HG03025 (cell line): Measurements from ENCODE around the gene CLEC16A.

ENCODE experiments used
- ATAC-seq: cut with Tn5 transposase; IDR thresholded peaks from one replicate; pipeline ENCODE4 v1.9.1; 2021; ENCODE audit warnings: mild to moderate bottlenecking, moderate library complexity; ENCODE audit not compliant: unreplicated experiment, low FRiP score

Gene CLEC16A

DNA sequence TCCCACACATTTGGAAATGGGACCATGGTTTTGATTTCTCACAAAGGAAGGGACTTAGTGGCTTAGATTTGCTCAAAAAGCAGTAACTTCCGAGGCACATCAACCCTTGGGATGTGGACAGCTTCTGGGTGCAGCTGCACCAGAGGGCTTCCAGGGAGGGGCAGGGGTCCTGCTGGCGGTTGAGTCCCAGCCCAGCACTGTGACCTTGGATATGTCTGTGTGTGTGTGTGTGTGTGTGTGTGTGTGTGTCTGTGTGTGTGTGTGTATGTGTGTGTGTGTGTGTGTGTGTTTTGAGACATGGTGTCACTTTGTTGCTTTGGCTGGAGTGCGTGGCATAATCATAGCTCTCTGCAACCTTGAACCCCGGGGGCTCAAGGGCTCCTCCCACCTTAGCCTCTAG lies 130.8 kb downstream of the CLEC16A start:
- ATAC-seq, result no peak

DNA sequence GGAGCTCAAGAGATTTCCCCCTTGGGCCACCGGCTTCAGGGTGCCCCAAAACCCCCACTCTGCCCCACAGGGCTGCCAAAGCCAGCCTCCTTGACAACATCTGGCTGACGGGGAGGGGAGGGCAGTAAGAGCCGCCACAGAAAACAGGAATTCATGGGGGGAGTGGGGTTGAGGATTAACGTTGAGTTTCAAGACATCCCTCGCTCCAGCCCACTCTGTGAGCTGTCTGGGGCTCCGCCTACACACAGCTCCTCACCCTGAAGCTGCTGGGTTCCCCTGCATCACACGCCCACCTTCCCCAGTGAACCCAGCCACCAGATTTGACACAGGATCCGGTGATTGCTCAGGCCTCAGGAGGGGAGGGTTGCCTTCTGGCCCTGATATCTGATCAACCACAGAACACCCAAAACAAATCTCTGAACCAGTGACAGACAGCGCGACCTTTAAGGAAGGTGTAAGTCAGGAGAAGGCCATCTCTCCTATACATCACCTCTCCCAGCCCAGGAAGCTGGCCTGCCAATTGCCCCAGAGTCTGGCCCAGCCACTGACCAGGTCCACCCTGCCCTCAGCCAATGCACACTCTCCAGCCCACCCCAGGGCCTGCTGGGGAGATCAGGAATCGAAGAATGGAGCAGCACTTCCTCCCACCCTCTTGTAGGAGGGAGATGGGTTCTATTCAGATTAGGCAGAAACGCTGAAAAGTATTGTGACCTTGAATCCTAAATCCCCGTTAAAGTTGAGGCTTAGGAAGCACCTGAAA lies 132.1 kb downstream of the CLEC16A start:
- peak; percentile 41 for ATAC-seq

DNA sequence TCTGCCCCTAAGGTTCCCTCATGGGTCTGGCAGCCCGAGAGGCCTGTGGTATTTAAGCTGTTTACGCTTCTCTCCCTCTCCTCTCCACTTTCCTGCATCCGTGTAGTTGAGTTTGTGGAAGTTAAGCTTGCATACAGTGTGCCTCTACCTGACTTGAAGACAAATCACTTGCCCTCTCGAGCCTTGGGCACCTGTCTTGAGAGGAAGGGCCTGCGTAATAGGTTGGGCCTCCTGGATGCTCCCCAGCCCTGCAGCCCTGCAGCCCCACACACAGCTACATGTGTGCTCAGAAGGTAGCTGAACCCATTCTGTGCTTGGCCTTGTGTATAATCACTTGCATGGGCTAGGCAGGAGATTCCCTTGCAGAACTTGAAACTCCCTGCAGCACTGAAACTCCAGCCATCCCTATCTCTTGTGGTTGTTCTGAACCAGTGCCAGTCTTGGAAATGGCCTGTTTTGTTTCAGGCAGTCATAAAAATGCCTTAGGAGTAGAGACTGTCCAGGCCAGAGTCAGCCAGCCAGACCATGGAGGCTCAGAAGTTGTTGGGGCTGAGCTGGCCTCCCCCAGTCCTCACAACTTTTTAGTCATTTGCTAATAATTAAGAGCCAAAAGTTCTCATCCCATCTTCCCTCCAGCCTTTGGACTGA lies 134.6 kb downstream of the CLEC16A start:
- no peak for ATAC-seq

DNA sequence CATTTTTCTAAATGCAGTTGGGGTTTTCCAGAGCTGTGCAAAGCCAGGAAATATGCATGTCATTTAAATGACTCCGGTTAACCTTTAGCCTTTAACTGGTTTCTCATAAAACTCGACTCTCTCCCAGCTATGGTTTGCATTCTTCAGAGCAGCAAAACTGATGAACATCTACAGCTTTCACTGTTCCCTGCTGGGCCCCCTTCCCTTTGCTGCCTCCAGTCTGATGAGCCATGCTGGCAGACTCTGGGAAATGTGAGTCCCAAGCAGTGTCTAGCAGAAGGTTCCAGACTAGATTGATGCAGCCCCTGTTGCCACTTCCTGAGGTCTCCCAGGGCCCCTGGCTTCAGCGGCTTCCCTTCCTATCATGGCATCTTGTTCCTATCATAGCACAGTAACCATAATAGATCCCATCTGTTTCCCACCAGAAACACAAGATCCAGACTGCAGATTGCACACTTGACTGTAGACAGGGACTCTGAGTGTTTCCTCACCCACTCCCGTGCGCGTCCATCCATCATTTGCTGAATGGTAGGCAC lies 135.4 kb downstream of the CLEC16A start:
- no peak for ATAC-seq

DNA sequence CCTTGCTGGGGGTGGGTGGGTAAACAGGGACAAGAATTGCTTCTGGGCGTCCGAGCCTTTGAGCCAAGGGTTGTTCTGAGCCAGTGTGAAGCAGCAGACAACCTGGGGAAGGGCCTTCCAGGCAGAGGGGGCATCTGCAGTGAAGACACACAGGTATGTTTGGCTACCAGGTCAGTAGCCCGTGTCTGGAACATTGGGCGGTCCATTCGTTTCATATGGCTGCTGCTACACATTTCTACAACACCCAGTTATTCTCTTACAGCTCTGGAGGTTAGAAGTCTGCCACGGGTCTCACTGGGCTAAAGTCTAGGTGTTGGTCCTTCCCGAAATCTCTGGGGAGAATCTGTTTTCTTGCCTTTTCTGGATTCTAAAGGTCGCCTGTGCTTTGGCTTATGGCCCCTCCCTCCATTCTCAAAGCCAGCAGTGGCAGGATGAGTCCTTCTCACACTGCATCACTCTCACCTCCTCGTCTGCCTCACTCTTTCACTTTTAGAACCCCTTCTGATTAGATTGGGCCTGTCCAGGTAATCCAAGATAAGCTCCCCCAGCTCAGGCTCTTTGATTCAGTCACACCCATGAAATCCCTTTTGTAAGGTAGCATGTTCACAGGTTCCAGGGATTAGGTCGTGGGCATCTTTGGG lies 136.1 kb downstream of the CLEC16A start:
- ATAC-seq, result no peak

DNA sequence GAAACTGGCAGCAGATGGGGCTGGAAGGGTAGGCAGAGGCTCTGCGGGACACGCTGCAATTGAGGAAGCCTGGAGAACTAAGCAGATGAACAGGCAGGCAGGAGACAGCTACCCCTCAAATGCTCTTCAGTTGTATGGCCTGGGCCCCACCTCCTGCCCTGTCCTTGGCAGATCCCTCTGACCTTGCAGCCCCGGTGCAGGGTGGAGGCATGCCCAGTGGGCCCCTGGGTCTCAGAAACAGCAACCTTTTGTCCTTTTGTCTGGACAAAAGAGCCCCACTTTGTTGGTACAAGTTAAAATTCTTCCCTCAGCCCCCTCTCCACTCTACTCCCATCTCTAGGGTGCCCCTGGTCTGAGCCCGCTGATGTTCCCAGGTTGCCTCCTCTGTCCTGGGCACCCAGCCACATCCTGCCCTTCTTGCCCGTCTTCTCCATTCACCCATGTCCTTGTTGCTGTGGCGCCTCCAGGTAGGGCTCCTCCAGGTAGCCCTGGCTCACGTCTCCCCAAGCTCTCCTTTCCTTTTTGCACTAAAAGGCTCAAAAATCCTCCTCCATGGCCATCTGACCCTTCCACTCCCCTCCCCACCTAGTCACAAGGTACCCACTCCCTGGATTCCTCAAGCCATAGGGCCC lies 136.8 kb downstream of the CLEC16A start:
- no peak for ATAC-seq

DNA sequence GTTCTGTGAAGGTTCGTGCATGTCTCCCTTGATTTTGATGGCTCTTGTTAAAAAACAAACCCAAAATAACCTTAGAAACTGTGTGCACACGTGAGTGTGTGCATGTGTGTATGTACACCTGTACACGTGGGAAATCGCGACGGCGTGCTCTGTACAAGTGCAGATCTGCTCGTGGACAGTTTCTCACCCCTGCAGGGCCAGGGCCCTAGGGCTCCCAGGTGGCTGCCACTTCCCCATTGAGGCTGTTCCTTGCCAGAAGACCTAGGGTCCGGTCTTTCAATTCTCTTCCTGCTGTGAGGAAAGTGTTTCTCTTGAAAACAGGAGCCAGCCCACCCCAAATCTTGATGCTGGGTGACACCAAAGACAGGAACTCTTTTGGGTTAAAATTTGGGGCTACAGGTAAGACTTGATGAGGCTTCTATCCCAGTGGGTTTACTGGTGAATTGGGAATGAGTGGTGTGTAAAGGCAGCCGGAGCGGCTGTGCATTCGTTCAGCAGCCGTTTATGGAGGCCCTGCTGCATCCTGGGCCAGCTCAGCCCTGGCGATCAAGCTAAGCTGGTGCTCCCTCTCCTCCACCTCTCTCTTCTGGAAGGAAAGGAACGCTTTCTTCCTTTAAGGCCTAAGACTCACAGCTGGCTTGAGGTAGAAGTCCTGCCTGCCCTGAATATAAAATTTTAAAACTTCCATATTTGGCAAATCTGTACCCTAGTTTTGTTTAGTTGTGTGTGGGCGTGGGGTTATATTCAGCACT lies 137.9 kb downstream of the CLEC16A start:
- ATAC-seq, result no peak

DNA sequence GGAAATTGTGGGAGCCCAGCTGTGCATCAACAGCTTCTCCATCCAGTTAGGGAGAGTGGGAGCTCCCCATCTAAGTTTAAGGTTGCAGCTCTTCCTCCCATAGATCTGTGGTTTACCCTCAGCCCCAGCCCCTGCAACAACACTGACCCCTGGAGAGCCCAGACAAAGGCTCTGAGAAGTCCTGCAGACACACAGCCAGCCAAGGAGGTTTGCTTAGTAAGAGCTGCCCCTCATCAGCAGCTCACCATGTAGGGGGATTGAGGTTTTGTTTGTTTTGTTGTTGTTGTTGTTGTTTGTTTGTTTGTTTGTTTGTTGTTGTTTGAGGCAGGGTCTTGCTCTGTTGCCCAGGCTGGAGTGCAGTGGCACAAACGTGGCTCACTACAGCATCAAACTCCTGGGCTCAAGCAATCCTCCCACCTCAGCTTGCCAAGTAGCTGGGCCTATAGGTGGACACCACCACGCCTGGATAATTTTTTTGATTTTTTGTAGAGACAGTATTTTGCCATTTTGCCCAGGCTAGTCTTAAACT lies 138.6 kb downstream of the CLEC16A start:
- ATAC-seq, result no peak

DNA sequence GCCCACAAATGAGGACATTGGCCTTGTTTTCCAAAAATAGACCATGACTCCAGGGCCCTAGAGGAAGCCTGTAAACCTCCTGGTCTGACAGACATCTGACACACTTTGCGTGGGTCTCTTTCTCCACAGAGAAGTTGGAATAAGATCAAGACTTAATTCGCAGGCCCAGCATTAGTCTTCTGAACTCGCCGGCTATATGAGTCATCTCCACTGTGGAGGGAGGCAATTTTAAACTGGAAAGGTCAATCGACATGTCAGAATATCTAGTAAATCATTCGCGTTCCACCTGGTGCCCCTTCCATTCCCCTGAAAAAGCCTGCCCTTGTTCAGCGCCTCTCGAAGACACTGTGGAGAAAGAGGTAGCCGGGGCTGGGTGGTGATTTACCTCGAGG lies 140.1 kb downstream of the CLEC16A start:
- no peak for ATAC-seq

DNA sequence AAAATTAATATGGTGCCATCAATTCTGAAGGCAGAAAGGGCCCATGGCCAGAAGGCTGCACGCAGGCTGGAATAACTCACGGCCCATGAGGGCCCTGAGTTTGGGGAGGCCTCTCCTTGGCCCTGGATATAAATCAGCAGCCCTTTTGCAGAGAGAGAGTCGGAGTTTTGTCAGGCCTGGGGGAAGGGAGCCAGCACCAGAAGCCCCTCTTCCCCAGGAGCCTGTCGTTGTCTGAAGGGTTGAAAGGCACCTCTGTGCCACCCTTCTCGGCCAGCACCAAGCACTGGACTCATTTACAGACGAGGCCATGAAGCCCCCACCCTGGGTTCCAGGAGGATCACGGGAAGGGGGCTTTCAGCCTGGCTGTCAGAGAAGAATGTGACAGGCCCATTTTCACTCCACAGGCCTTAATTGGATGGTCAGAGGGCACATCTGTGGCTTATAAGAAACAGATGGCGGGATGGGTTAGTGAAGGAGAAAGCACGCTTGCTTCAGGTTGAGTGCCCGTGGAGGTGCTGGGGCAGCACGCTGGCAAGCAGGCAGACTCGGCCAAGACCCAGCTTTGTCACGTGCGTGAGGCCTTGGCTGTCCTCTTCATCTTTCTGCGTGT lies 140.6 kb downstream of the CLEC16A start:
- ATAC-seq, result no peak

DNA sequence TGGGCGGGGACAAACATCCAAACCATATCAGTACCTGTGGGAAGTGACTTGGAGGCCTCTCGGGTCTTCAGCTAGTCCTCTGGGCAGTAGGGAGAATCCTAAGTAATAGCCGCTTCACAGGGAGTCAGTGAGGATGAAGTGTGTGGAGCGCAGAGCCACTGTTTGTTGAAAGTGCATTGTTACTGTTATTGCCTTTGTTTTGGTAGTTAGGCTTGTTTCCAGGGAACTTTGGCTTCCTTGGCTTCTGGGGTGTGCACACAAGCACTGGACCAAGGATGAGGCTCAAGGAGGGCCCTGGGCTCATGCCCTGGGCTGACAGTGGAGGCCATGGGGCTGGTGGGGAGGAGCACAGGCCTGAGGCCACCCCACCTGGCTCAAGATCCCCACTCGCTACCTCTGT lies 141.6 kb downstream of the CLEC16A start:
- no peak for ATAC-seq

DNA sequence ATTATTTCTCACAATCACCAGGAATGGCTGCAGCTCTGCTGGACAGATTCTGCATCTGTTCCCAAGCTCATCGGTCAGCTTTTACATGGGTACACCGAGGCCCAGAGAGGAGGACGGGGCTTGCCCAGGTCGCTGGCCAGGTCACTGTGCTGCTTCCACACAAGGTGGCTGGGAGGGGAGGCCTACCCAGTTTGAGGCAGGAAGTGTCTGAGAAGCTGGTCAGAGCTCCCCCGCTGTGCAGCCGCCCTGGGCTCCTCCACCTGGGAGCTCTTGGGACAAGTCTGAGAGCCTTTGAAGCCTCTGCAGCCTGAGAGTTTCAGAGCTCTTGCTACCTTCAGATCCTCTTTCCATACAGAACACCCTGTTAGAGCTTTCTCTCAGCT lies 143.3 kb downstream of the CLEC16A start:
- no peak for ATAC-seq

DNA sequence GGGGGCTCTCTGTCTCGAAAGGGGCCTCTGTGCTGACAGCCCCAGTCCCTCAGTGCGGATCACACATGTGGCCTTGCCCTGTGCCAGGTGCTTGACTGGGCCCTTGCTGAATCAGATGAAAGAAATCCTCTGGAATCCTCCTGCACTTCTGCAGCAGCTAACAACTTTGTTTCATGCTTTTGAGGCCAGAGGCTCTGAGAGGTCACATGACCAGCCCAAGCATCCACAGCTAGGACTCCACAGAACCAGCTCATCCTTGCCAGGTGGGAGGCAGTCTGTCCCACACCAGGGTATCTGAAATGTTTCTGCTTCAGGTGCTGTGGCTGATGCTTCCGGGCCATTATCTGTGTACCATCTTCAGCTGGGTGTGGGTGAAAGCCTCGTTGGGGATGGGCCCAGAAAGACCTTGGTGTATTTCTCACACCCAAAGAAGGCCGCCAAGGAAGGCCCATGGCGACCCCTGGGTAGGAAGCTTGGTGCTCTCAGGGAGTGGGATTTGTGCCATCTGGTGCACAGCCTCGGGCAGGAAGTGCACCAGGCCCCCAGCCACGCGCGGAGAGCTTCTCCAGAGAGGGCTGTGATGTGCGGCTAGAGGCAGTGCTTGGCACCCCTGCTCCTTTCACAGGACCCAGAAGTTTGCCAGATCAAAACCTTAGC lies 143.8 kb downstream of the CLEC16A start:
- no peak for ATAC-seq

DNA sequence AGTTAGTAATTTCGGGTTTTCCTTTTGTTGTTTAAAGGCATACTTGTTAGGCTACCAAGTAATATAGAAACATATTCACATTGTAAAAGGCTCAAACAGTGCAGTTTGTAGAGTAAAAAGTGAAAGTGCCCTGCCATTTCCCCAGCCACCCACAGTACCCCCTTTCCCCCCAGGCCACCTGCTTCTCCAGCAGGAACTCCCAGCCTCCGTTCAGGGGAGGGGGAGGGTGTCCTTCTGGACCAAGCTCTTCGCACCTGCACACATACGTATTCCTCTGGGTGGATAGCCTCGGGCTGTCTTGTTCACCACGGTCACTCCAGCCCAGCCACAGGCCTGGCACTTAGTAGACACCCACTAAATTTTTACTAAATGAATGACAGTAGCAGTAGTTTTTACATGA lies 144.5 kb downstream of the CLEC16A start:
- ATAC-seq, result no peak

DNA sequence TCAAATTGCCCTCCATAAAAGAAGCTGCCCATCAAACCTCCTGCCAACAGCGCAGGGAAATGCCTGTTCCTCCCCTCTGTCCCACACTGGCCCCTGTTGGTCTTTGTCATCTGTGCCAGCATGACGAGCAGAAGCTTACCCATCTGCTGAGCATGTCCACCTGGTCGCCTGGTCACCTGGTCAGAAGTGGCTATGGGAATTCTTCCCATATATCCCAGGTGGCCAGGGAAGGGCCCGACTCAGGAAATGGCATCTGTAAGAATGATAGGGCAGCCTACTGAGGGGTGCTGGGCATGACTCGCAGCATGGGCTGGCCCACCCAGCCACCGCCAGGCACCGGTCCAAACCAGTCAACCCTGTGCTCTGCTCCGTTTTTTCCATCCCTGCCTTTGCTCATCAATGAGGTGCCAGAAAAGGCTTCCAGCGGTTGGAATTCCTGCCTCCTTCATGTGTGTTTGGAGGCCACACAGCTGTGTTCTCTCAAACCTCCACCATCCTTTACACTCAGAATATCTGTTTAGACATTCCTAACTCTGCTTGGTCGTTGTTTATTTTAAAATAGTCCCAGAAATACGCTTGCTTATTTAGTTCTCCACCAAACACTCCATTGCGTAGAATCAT lies 145.2 kb downstream of the CLEC16A start:
- no peak for ATAC-seq

DNA sequence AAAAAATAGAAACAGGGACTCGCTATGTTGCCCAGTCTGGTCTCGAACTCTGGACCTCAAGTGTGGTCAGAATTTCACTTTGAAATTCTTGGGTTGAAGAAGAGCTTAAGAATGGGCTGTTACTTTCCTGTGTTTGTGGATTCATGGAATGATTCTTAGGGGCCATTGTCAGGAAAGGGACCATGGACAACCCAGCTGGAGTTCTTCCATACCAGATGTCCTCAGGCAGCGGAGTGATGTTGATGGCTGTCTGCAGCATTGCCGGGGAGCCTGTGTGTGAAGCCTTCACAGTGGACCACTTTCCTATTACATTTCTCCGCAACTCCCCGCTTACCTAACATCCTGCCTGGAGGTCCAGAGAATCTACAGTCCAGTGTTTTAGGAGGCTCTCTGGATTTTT lies 145.9 kb downstream of the CLEC16A start:
- no peak for ATAC-seq

DNA sequence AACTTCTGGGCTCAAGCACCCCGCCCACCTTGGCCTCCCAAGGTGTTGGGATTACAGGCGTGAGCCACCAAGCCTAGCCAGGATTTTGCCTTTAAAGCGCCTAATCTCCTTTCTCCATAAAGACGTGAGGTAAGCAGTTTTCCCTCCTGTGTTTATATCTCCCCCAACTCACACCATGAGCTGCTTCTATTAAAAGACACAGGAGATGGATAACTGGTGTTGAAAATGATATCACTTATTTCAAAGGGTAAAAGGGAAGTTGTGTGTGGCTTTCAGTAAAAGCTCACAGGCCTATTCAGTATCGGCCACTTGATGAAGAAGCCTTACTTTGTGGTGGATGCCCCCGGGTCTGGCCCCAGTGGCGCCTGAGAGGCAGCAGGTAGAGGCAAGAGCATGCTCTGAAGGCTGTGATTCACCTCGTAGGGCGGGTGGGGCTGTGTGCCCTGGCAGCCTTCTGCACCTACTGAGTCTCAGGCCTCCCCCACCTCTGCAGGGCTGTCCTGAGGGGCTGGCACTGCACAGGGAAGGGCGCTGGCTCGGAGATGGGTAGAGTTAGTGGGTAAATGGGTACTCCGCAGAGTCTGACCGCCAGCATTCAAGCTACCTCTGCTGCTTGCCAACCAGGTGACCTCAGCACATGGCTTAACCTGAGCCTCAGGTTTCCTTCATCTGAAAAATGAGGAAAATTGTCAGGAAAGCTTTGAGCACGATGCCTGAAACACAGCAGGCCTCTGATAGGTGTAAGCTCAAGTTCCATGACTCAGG lies 146.8 kb downstream of the CLEC16A start:
- no peak for ATAC-seq
